ENCODE results near the gene NOC4L. TPM values are rescaled to one million over a fixed set of nuclear protein-coding genes. Genes with fewer than 3 reads are reported as not detected.
"Not testable (repeated sequence)": the region's sequence is repeated elsewhere in the genome, so short reads cannot be mapped to it uniquely, and the experiment has no call there.

The NOC4L gene
- total RNA-seq, 6 experiments from 2014 or later, result 7.4 to 9.7 (median 8.3) TPM

DNA sequence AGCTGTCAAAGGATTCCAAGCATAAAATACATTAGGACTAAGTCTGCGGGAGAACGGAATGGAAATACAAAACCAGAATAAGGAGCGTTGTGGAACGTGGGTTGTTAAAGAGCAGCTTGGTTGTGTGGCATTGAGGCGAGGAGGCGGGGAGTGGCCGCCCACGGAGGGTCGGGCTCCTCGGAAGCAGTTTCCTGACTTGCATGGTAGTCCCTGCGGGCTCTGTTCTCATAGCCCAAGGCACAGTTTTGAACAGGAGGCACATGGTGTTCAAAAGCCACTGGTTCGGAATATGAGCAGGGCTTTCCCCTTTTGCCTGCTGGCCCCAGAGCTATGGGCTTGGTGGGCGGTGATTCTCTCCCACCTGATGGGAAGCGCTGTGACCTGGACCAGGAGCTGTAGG, 12.3 kb upstream of the NOC4L start:
- intact Hi-C loops (cut with DNase I), result no loop called here
- Histone ChIP-seq H3K4me1 (no peaks in the 10 kb centered on the region), H3K9me3 (no peaks in the 10 kb centered on the region), H3K27ac (no peak overlapping the region), H3K36me3 (peaks cover 0 to 8% (median 2%) of the 10 kb centered on the region in 4 donors), H3K27me3 (no peaks in the 10 kb centered on the region), H3K4me3 (no peak overlapping the region)
- WGBS (ENCODE audit: insufficient coverage, low coverage, low lambda C conversion rate, missing lambda C conversion rate), result 87% methylated on average over 7 of the region's 14 CpGs
- ATAC-seq (no peak), DNase-seq (peak in 1 of 3 donors; percentile 7)
- TF ChIP-seq, protein P1, sequence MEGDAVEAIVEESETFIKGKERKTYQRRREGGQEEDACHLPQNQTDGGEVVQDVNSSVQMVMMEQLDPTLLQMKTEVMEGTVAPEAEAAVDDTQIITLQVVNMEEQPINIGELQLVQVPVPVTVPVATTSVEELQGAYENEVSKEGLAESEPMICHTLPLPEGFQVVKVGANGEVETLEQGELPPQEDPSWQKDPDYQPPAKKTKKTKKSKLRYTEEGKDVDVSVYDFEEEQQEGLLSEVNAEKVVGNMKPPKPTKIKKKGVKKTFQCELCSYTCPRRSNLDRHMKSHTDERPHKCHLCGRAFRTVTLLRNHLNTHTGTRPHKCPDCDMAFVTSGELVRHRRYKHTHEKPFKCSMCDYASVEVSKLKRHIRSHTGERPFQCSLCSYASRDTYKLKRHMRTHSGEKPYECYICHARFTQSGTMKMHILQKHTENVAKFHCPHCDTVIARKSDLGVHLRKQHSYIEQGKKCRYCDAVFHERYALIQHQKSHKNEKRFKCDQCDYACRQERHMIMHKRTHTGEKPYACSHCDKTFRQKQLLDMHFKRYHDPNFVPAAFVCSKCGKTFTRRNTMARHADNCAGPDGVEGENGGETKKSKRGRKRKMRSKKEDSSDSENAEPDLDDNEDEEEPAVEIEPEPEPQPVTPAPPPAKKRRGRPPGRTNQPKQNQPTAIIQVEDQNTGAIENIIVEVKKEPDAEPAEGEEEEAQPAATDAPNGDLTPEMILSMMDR (IDR thresholded peaks at IDR 0.05), result no peak
- TF ChIP-seq POLR2A (IDR thresholded peaks at IDR 0.05), result no peak

DNA sequence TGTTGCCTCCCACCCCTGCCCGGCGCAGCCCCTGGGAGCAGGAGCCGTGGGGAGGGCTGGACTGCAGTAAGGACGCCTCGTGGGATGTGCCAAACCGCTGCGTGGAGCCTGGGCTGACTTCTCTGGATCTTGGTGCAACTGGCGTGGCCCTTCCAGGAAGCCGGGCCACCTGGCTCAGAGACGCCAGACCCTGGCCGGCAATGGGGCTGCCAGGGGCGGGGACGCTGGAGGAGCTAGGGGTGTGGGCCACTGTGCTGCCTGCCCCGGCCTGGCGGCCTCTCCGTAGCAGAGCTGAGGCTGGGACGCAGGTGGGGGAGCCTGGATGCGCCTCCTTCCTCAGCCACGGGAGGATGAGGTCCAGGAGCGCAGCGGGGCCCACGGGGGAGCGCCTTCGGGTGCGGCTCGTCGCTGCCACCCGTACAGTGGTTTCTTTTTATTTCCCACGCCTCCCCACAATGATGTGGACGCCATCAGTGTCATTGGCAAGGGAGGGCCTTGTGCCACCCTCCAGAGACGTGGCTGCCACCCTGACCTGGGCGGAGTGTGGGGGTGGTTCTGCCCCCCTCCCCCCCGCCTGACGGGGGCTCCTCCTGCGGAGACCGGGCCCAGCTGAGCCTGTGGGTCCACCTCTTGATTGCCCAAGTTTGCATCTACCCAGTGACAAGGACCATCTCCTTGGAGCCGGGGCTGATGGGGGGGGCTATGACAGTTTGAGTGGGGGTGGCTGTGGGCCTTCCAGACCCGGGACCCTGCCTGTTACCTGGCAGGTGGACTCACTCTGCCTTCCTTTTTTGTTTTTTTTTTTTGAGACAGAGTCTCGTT, 11.4 kb upstream of the NOC4L start:
- Histone ChIP-seq H3K9me3 (no peaks in the 10 kb centered on the region), H3K27ac (no peak overlapping the region), H3K27me3 (no peaks in the 10 kb centered on the region), H3K4me1 (no peaks in the 10 kb centered on the region), H3K4me3 (no peak overlapping the region), H3K36me3 (peaks cover 0 to 2% (median 0%) of the 10 kb centered on the region in 4 donors)
- peak in 1 of 3 donors; percentile 17 for DNase-seq
- WGBS (ENCODE audit: insufficient coverage, low coverage, low lambda C conversion rate, missing lambda C conversion rate), result no CpG with 5 or more reads among the region's 39 CpGs
- no peak for TF ChIP-seq POLR2A (IDR thresholded peaks at IDR 0.05)
- TF ChIP-seq, protein P1 (IDR thresholded peaks at IDR 0.05), result no peak
- intact Hi-C loops (cut with DNase I), result no loop called here
- ATAC-seq, result peak in 3 of 4 donors; percentile 24 to 36 (median 32)

DNA sequence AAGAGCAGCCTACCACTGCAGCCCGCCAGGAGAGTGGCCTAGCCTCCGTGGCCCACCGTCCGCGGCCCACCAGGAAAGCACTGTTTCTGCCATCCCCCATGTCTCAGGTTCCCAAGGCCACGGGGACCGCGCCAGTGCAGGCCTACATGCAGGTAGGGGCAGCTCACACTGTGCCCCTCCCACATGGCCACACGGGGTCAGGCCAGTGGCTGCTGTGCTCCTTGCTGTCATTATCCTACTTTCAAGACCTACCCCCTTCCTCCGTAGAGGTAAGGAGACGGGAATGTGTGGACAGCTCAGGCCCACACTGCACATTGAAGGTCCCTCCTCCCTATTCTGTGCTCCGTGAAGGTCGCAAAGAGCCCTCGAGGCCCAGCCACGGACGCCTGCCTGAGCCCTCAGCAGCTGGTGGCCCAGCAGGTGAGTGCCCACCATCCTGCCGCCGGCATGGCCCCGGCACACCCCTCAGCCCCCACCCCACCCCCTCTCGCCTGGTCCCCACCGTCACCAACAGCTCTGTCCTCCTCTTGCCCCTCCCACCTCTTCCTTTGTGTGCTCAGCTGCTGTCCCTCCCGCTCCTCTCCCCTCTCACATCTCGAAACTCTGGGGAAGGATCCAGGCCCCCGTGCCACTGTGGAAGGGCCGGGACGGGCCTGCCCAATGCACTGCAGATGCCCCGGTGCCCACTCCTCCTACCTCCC, 10.2 kb upstream of the NOC4L start:
- H3K9me3 ChIP-seq, result no peaks in the 10 kb centered on the region
- ATAC-seq (peak; percentile 20 to 32 (median 26)), DNase-seq (peak in 2 of 3 donors; percentile 17 to 43)
- H3K27me3 ChIP-seq, result no peaks in the 10 kb centered on the region
- no peak overlapping the region for H3K27ac ChIP-seq
- intact Hi-C loops (cut with DNase I), result no loop called here
- no peak for TF ChIP-seq POLR2A (IDR thresholded peaks at IDR 0.05)
- TF ChIP-seq, protein P1 (IDR thresholded peaks at IDR 0.05), result no peak
- H3K36me3 ChIP-seq, result peaks cover 0 to 6% (median 0%) of the 10 kb centered on the region in 4 donors
- no peaks in the 10 kb centered on the region for H3K4me1 ChIP-seq
- 58% methylated on average over 6 of the region's 27 CpGs for WGBS (ENCODE audit: insufficient coverage, low coverage, low lambda C conversion rate, missing lambda C conversion rate)
- H3K4me3 ChIP-seq, result no peak overlapping the region

DNA sequence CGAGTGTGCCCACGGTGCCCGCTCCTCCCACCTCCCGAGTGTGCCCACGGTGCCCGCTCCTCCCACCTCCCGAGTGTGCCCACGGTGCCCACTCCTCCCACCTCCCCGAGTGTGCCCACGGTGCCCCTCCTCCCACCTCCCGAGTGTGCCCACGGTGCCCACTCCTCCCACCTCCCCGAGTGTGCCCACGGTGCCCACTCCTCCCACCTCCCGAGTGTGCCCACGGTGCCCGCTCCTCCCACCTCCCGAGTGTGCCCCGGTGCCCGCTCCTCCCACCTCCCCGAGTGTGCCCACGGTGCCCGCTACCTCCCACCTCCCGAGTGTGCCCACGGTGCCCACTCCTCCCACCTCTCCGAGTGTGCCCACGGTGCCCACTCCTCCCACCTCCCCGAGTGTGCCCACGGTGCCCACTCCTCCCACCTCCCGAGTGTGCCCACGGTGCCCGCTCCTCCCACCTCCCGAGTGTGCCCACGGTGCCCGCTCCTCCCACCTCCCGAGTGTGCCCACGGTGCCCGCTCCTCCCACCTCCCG, 9.5 kb upstream of the NOC4L start:
- H3K27me3 ChIP-seq; H3K27ac ChIP-seq; intact Hi-C loops (cut with DNase I); DNase-seq; ATAC-seq; H3K9me3 ChIP-seq; H3K4me1 ChIP-seq; H3K4me3 ChIP-seq: not testable (repeated sequence)
- 92% methylated on average over 4 of the region's 39 CpGs for WGBS (ENCODE audit: insufficient coverage, low coverage, low lambda C conversion rate, missing lambda C conversion rate)
- peaks cover 0 to 11% (median 0%) of the 10 kb centered on the region in 4 donors for H3K36me3 ChIP-seq

DNA sequence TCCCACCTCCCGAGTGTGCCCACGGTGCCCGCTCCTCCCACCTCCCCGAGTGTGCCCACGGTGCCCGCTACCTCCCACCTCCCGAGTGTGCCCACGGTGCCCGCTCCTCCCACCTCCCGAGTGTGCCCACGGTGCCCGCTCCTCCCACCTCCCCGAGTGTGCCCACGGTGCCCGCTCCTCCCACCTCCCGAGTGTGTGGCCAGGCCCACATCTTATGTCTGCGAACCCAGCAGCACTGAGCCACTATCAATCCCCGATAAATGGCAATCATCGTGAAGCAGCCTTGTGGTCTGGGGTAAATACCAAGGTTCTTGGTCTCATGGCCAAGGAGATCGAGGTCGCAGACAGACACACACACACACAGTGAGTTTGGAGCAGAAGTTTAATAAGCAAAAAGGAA, 8.0 kb upstream of the NOC4L start:
- intact Hi-C loops (cut with DNase I); H3K27ac ChIP-seq; H3K4me1 ChIP-seq; H3K27me3 ChIP-seq; H3K9me3 ChIP-seq; ATAC-seq; DNase-seq; H3K4me3 ChIP-seq: not testable (repeated sequence)
- peaks cover 0 to 25% (median 3%) of the 10 kb centered on the region in 4 donors for H3K36me3 ChIP-seq
- 78% methylated on average over 9 of the region's 21 CpGs for WGBS (ENCODE audit: insufficient coverage, low coverage, low lambda C conversion rate, missing lambda C conversion rate)

All from right lobe of liver (tissue), 6 donors.